ENCODE results near the gene PPP1R3G. TPM values are rescaled to one million over a fixed set of nuclear protein-coding genes. Genes with fewer than 3 reads are reported as not detected.

Gene PPP1R3G
- total and polyA plus RNA-seq, 2 of the 13 experiments (the other 11 are each of a cell fraction or from before 2014, with no cell fraction given), result 1.2 to 1.3 TPM

DNA sequence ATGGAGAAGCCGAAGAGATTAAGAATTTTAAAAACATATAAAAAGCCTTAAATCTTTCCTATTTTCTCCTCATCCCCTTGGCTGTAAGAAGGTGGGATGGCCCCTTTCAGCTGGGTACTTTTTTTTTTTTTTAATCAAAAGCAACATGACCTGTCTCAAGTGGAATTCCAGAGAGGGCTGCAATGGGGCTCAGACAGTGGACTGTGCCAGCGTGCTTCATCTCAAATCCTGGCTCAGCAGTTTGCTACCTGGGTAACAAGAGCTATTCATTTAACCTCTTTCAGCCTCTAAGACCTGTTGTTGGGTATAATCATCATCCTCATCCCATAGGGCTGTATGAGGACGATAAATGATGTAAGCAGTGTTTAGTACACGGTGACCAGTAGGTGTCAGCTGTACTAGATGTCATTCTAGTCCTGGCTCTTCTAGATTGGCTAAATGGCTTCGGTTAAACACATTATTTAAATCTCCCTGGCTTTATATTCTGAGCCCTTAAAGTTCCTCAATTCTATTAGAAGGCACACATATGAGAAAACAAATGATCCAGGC, 6.9 kb upstream of the PPP1R3G start:
- Histone ChIP-seq H3K27ac (ENCODE audit: extremely low read length, insufficient read depth, low read length) (no peak overlapping the region), H3K36me3 (replicated peaks in 1 of 2; ENCODE audit: control insufficient read depth in 1 of 2, insufficient read depth in 2 of 2, low read length in 2 of 2) (no peaks in the 10 kb centered on the region; a peak in 1 of 5 replicates), H3K4me3 (replicated peaks in 1 of 3; ENCODE audit: insufficient read depth in 1 of 3, low read depth in 2 of 3, low read length in 3 of 3) (no peak overlapping the region), H3K79me2 (ENCODE audit: insufficient read depth, low read length) (peaks cover 5% of the 10 kb centered on the region), H3K4me2 (ENCODE audit: low read depth, low read length) (no peak overlapping the region), H3K4me1 (ENCODE audit: insufficient read depth, low read length) (peaks cover 71% of the 10 kb centered on the region), H4K20me1 (ENCODE audit: insufficient read depth, low read length) (no peaks in the 10 kb centered on the region), H2AFZ (ENCODE audit: low read length) (no peak overlapping the region), H3K27me3 (ENCODE audit: control insufficient read depth in 1 of 2, insufficient read depth in 2 of 2, low read length in 2 of 2) (no peaks in the 10 kb centered on the region), H3K9ac (ENCODE audit: insufficient read depth, low read depth, low read length) (no peak overlapping the region), H3K9me3 (ENCODE audit: low read length) (no peaks in the 10 kb centered on the region)
- TF ChIP-seq, protein P1, sequence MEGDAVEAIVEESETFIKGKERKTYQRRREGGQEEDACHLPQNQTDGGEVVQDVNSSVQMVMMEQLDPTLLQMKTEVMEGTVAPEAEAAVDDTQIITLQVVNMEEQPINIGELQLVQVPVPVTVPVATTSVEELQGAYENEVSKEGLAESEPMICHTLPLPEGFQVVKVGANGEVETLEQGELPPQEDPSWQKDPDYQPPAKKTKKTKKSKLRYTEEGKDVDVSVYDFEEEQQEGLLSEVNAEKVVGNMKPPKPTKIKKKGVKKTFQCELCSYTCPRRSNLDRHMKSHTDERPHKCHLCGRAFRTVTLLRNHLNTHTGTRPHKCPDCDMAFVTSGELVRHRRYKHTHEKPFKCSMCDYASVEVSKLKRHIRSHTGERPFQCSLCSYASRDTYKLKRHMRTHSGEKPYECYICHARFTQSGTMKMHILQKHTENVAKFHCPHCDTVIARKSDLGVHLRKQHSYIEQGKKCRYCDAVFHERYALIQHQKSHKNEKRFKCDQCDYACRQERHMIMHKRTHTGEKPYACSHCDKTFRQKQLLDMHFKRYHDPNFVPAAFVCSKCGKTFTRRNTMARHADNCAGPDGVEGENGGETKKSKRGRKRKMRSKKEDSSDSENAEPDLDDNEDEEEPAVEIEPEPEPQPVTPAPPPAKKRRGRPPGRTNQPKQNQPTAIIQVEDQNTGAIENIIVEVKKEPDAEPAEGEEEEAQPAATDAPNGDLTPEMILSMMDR (CRISPR knock-in tag; IDR thresholded peaks at IDR 0.05), result peak; percentile 29
- TF ChIP-seq ZNF549 (CRISPR knock-in tag; IDR thresholded peaks at IDR 0.05) (no peak), SNAPC2 (CRISPR knock-in tag; IDR thresholded peaks at IDR 0.05) (no peak), NFKB2 (CRISPR knock-in tag; IDR thresholded peaks at IDR 0.05; ENCODE audit: borderline replicate concordance) (no peak)
- TF ChIP-seq, protein P2, sequence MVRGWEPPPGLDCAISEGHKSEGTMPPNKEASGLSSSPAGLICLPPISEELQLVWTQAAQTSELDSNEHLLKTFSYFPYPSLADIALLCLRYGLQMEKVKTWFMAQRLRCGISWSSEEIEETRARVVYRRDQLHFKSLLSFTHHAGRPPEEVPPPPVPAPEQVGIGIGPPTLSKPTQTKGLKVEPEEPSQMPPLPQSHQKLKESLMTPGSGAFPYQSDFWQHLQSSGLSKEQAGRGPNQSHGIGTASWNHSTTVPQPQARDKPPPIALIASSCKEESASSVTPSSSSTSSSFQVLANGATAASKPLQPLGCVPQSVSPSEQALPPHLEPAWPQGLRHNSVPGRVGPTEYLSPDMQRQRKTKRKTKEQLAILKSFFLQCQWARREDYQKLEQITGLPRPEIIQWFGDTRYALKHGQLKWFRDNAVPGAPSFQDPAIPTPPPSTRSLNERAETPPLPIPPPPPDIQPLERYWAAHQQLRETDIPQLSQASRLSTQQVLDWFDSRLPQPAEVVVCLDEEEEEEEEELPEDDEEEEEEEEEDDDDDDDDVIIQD (CRISPR knock-in tag; IDR thresholded peaks at IDR 0.05; ENCODE audit: low read depth), result peak; percentile 81; the same call in 1 of the 2 replicates
- ATAC-seq (no peak), FAIRE-seq (no peak), DNase-seq (ENCODE audit: low spot score) (no peak)
- ChIA-PET POLR2A (no interaction called here), CTCF (ENCODE audit: low intra/inter-chr PET ratio, low total read pairs) (no interaction called here)
- in situ Hi-C loops (cut with HindIII; ENCODE audit: extremely low pct_ligation_motif_present, low pct_unique_long_range_greater_than_20kb), result no loop called here
- intact Hi-C loops (cut with micrococcal nuclease; ENCODE audit: unreplicated experiment), result no loop called here
- 78% methylated on average over 5 of the region's 5 CpGs for WGBS (ENCODE audit: low lambda C conversion rate)
- BruUV-seq (replicated peaks), result no TSS peak
